ENCODE results near the gene OSBPL8. TPM values are rescaled to one million over a fixed set of nuclear protein-coding genes. Genes with fewer than 3 reads are reported as not detected.

The OSBPL8 gene
- 10 to 100 TPM; 23.1 to 41.2 TPM for total RNA-seq

- TF ChIP-seq POLR2A (IDR thresholded peaks at IDR 0.05) (peak; percentile 79 to 90 (median 88)), CTCF (IDR thresholded peaks at IDR 0.05) (peak in 6 of 7 experiments; percentile 15 to 56 (median 38))
- Histone ChIP-seq H3K27me3 (no peaks in the 10 kb centered on the region), H3K4me1 (peaks cover 20% of the 10 kb centered on the region), H3K36me3 (replicated peaks in 1 of 2; ENCODE audit: insufficient read depth in 1 of 2, low read depth in 2 of 2) (no peaks in the 10 kb centered on the region), H3K27ac (peak within 1 kb of the TSS; percentile 88 to 96 (median 90)), H3K4me3 (peak within 1 kb of the TSS; percentile 88 to 92), H3K9me3 (no peaks in the 10 kb centered on the region)
- WGBS, 2 donors = 0 to 1% methylated on average over 7 to 75 of the region's 76 CpGs
- intact Hi-C loops (cut with DNase I) = no loop called here
- ATAC-seq (peak; percentile 93), DNase-seq (peak; percentile 93 to 96 (median 96))
These were observed at the start of gene OSBPL8 for GRCh38 chr12:76559400-76560085. Gene OSBPL8 (minus strand): TSS chr12:76559771. CDS start chr12:76487551, 72,220 bp downstream.

- Histone ChIP-seq H3K4me3 (no peak overlapping the region), H3K4me1 (no peaks in the 10 kb centered on the region), H3K27ac (no peak overlapping the region), H3K27me3 (no peaks in the 10 kb centered on the region), H3K36me3 (replicated peaks in 1 of 2; ENCODE audit: insufficient read depth in 1 of 2, low read depth in 2 of 2) (no peaks in the 10 kb centered on the region), H3K9me3 (no peaks in the 10 kb centered on the region)
- DNase-seq (no peak), ATAC-seq (no peak)
- intact Hi-C loops (cut with DNase I) = no loop called here
- WGBS, 2 donors = 90% methylated on average over 11 of the region's 11 CpGs
- TF ChIP-seq CTCF (IDR thresholded peaks at IDR 0.05) = no peak
- TF ChIP-seq POLR2A (IDR thresholded peaks at IDR 0.05) = no peak
These were observed 48.5 kb upstream of the OSBPL8 start for GRCh38 chr12:76608070-76608469.

GRCh38 chr12:76595056-76595455 is 35.5 kb upstream of the OSBPL8 start:
- Histone ChIP-seq H3K27me3 (no peaks in the 10 kb centered on the region), H3K4me3 (no peak overlapping the region), H3K9me3 (no peaks in the 10 kb centered on the region), H3K36me3 (replicated peaks in 1 of 2; ENCODE audit: insufficient read depth in 1 of 2, low read depth in 2 of 2) (no peaks in the 10 kb centered on the region), H3K27ac (no peak overlapping the region), H3K4me1 (no peaks in the 10 kb centered on the region)
- intact Hi-C loops (cut with DNase I) = no loop called here
- ATAC-seq (no peak), DNase-seq (no peak)
- no peak for TF ChIP-seq POLR2A (IDR thresholded peaks at IDR 0.05)
- no peak for TF ChIP-seq CTCF (IDR thresholded peaks at IDR 0.05)
- WGBS, 2 donors = 86 to 93% methylated on average over 2 of the region's 2 CpGs

- intact Hi-C loops (cut with DNase I) = no loop called here
- ATAC-seq (peak; percentile 15), DNase-seq (no peak)
These were observed 31.9 kb upstream of the OSBPL8 start for GRCh38 chr12:76591476-76591875.

More at GRCh38 chr12:76591476-76591875, 31.9 kb upstream of the OSBPL8 start:
- H3K36me3 ChIP-seq (replicated peaks in 1 of 2; ENCODE audit: insufficient read depth in 1 of 2, low read depth in 2 of 2) = no peaks in the 10 kb centered on the region
- H3K27ac ChIP-seq = no peak overlapping the region
- no peaks in the 10 kb centered on the region for H3K4me1 ChIP-seq
- no peaks in the 10 kb centered on the region for H3K27me3 ChIP-seq
- no peaks in the 10 kb centered on the region for H3K9me3 ChIP-seq
- TF ChIP-seq POLR2A (IDR thresholded peaks at IDR 0.05) = no peak
- no peak for TF ChIP-seq CTCF (IDR thresholded peaks at IDR 0.05)
- H3K4me3 ChIP-seq = no peak overlapping the region

Data from body of pancreas (tissue), 4 donors.